ENCODE results near the gene FKBP10. TPM values are rescaled to one million over a fixed set of nuclear protein-coding genes. Genes with fewer than 3 reads are reported as not detected.

FKBP10 gene
- total RNA-seq: 10 to 100 TPM in 1 of 4 donors, 1 to 10 TPM in 3; 4.2 to 25.4 (median 6.8) TPM

GRCh38 chr17:41812381-41813151 lies at the start of gene FKBP10:
FKBP10 (plus strand) TSS chr17:41813004; CDS start chr17:41813035, 31 bp downstream.
- H3K4me3 ChIP-seq (ENCODE audit: low read depth, poor library complexity, severe bottlenecking): peak within 1 kb of the TSS; percentile 52
- intact Hi-C loops (cut with DNase I; ENCODE audit: low total_unique reads): no loop called here
- no peak for TF ChIP-seq CTCF (IDR thresholded peaks at IDR 0.05)
- no peak for TF ChIP-seq POLR2A (IDR thresholded peaks at IDR 0.05)
- peak in 1 of 2 donors; percentile 91 for DNase-seq (ENCODE audit: low spot score in 2 of 2)
- 9 to 10% methylated on average over 29 to 35 of the region's 35 CpGs for WGBS, 2 donors

GRCh38 chr17:41763327-41763726 lies 49.5 kb upstream of the FKBP10 start:
- DNase-seq (ENCODE audit: low spot score in 2 of 2): no peak
- 94 to 97% methylated on average over 8 of the region's 8 CpGs for WGBS, 2 donors
- no peak overlapping the region for H3K4me3 ChIP-seq (ENCODE audit: low read depth, poor library complexity, severe bottlenecking)
- intact Hi-C loops (cut with DNase I; ENCODE audit: low total_unique reads): no loop called here
- no peak for TF ChIP-seq POLR2A (IDR thresholded peaks at IDR 0.05)
- TF ChIP-seq CTCF (IDR thresholded peaks at IDR 0.05): no peak

- intact Hi-C loops (cut with DNase I; ENCODE audit: low total_unique reads): no loop called here
- no peak overlapping the region for H3K4me3 ChIP-seq (ENCODE audit: low read depth, poor library complexity, severe bottlenecking)
- TF ChIP-seq POLR2A (IDR thresholded peaks at IDR 0.05): no peak
- TF ChIP-seq CTCF (IDR thresholded peaks at IDR 0.05): no peak
- DNase-seq (ENCODE audit: low spot score in 2 of 2): no peak
Observed at GRCh38 chr17:41766135-41766534, 46.7 kb upstream of the FKBP10 start.

- intact Hi-C loops (cut with DNase I; ENCODE audit: low total_unique reads): no loop called here
- TF ChIP-seq POLR2A (IDR thresholded peaks at IDR 0.05): no peak
- no peak for TF ChIP-seq CTCF (IDR thresholded peaks at IDR 0.05)
- H3K4me3 ChIP-seq (ENCODE audit: low read depth, poor library complexity, severe bottlenecking): no peak overlapping the region
- 90 to 91% methylated on average over 16 to 18 of the region's 18 CpGs for WGBS, 2 donors
- DNase-seq (ENCODE audit: low spot score in 2 of 2): no peak
Observed at GRCh38 chr17:41767324-41768042, 45.3 kb upstream of the FKBP10 start.

- TF ChIP-seq CTCF (IDR thresholded peaks at IDR 0.05) (no peak), POLR2A (IDR thresholded peaks at IDR 0.05) (no peak)
Observed at GRCh38 chr17:41768682-41769288, 44.0 kb upstream of the FKBP10 start.

More at GRCh38 chr17:41768682-41769288, 44.0 kb upstream of the FKBP10 start:
- 91 to 92% methylated on average over 12 to 19 of the region's 23 CpGs for WGBS, 2 donors
- DNase-seq (ENCODE audit: low spot score in 2 of 2): no peak
- no peak overlapping the region for H3K4me3 ChIP-seq (ENCODE audit: low read depth, poor library complexity, severe bottlenecking)
- intact Hi-C loops (cut with DNase I; ENCODE audit: low total_unique reads): no loop called here

Data from lower leg skin (tissue), 4 donors.